D721Med (cell line): ENCODE measurements around the gene JAKMIP1.

Source experiments
- DNase-seq: peaks from one replicate; pipeline ENCODE4 v3.0.0; 2011; ENCODE audit warnings: low spot score; ENCODE audit not compliant: insufficient read length
- FAIRE-seq: peaks from 2 replicates; lab custom pipeline; 2011; peaks lifted over from hg19 to GRCh38; lab: Jason Lieb, UNC
- TF ChIP-seq, protein P1 (sequence below): IDR thresholded peaks from 2 replicates; pipeline ENCODE4 v1.5.1; 2012; ENCODE audit warnings: mild to moderate bottlenecking, control low read depth; ENCODE audit not compliant: insufficient read depth; ENCODE audit errors: missing control alignments

JAKMIP1 gene

DNA sequence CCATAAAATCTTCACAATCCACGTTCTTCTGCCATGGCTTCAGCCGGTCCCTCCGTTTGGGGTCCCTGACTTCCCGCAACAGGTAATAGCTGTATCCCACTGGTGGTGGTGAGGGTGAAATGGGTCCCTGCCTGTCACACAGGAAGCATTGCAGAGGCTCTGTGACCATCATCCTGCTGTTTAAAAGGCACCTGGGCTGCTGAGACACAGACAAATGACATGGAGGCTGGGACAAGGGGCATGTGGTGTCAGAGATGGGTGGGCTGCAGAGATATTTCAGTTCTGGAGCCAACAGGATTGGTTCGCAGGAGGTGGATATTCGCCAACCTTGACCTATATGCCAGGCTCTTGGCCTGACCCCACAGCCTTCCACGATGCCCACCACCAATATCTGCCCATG is 82.1 kb downstream of the JAKMIP1 start:
- DNase-seq (no peak), FAIRE-seq (no peak)

DNA sequence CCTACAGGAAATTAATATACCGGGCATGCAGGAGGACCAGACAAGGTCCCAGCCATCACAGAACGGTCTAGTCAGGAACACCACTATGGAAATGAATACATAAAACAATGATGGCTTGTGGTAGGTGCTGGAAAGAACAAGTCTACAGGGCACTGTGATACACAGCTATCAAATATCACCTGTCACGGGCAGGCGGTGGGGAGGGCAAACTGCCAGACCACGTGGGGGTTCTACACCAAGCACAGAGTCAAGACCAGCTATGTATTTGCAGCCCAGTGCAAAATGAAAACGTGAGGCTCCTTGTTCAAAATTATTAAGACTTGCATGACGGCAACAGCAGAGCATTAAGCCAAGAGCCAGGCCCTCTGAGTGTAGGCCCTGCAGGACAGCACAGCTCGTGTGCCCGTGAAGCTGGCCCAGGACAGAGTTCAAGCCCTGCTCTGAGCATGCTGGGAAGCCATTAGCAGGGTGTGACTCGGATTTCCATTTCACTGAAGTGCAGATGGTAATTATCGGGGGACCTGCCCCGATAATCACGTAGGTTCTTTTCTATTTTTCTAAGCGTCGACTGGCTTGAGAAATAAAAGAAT is 83.6 kb downstream of the JAKMIP1 start:
- TF ChIP-seq, protein P1, sequence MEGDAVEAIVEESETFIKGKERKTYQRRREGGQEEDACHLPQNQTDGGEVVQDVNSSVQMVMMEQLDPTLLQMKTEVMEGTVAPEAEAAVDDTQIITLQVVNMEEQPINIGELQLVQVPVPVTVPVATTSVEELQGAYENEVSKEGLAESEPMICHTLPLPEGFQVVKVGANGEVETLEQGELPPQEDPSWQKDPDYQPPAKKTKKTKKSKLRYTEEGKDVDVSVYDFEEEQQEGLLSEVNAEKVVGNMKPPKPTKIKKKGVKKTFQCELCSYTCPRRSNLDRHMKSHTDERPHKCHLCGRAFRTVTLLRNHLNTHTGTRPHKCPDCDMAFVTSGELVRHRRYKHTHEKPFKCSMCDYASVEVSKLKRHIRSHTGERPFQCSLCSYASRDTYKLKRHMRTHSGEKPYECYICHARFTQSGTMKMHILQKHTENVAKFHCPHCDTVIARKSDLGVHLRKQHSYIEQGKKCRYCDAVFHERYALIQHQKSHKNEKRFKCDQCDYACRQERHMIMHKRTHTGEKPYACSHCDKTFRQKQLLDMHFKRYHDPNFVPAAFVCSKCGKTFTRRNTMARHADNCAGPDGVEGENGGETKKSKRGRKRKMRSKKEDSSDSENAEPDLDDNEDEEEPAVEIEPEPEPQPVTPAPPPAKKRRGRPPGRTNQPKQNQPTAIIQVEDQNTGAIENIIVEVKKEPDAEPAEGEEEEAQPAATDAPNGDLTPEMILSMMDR: no peak
- DNase-seq: no peak
- FAIRE-seq: no peak

More for the DNA sequence above, 82.1 kb downstream of the JAKMIP1 start:
- TF ChIP-seq, protein P1: no peak

DNA sequence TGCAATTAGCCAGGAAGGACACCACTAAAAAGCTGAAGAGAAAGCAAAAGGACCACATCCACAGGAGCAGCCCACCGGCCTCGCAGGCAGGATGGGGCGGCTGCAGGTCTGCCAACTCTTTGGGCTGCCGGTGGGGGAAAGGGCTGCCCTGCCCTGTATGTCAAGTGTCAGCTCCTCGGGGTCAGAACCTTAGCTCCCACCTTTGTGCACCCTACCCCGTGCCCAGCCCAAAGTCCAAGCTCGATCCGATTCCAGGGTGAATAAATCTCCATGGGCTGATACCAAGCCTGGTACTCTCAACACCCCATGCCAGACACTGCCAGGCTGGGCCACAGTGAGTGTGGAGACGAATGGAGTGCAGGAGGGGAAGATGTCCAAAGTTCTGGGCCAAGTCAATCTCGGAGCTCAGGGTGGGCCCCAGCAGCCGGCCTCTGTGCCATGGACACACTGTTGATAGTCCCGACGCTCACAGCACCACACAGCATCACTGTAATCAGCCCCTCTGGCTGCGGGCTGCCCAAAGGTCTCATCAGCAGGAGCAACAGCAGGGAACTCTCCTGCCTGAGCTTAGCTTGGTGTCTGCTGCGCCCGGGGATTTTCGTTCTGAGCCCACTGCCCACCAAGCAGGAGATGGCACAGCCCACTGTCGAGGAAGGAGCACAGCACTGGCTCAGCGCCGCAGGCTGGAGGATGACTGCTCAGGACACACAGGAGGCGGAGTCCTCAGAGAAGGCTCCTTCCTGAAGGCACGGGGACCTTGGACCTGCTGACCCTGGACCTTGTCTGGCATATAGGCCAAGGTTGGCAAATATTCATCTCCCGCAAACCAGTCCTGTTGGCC is 84.4 kb downstream of the JAKMIP1 start:
- DNase-seq (no peak), FAIRE-seq (no peak)
- TF ChIP-seq, protein P1: no peak

DNA sequence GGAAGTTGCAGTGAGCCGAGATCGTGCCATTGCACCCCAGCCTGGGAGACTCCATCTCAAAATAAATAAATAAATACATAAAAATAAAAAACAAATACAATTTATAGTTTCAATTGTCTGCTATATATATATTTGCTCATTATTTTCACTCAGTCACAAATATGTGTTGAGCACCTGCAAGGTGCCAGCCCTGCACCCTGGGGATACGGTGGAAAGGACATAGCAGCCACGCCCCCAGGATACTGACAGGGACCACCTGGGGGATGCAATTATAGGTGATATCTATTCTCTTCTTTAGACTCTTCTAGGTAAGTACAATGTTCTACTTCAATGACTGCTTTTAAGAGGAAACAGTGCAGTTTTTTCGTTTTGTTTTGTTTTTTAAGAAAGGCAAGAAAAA is 85.0 kb downstream of the JAKMIP1 start:
- FAIRE-seq (no peak), DNase-seq (no peak)
- TF ChIP-seq, protein P1: no peak

DNA sequence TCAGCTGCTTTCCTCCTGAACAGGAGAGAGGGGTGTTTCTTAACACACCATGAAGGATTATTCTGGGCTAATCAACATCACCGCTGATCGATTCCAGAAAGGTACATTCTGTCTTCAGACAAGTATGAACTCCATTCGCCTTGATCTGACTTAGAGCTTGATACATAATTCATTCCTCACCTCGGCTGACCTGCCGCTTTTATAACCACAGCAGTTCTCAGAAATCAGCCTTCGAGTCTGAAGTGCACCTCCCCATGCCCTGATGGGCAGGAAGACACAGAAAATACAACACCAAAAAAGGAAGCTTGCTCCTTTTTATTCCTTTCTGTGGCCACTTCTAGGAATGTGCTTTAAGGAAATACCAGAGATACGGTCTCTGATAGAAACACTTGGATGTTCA is 85.7 kb downstream of the JAKMIP1 start:
- FAIRE-seq (no peak), DNase-seq (no peak)
- TF ChIP-seq, protein P1: no peak

DNA sequence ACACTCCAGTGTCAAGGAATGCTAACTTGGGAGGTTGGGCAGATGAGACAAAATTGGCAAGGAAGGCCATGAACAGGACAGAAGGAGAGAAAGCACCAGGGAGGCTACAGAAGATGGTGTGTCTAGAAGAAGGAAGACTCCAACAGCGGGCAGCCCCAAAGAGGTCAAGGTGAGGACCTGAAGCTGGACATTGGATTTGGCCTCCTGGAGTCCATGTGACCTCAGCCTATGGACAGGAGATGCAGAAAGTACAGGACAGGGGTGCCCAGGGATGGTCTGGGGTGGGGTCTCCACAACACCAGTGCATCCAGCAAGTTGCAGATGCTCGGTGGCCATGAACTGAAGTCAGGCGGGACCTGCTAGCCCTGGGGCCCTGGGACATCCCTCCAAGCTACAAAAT is 86.2 kb downstream of the JAKMIP1 start:
- FAIRE-seq (no peak), DNase-seq (no peak)
- TF ChIP-seq, protein P1: no peak

DNA sequence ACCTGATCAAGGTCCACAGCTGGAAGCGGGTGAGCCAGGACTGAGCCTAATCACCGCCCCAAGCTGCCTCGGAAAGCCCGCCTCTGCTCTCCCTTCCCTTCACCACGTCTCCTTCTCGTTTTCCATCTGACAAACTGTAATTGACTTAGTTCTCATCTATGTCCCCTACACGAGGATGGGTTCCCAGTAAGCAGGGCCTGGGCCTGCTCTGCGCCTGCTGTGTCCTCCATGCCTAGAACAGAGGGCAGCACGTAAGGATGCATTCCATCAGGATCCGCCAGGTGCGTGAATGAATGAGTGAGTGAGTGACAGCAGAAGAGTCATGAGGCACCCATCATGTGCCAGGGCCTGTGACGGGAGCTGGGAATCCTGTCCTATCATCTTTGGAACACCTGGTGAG is 86.7 kb downstream of the JAKMIP1 start:
- TF ChIP-seq, protein P1: no peak
- FAIRE-seq (no peak), DNase-seq (no peak)
